Epidermal melanocyte (primary cell): ENCODE data around the gene DLG2.
"Not testable (repeated sequence)": the region's sequence is repeated elsewhere in the genome, so short reads cannot be mapped to it uniquely, and the experiment has no call there.

Experiments used
- DNase-seq: peaks from one replicate; pipeline ENCODE4 v3.0.0; 2011; ENCODE audit warnings: low spot score; ENCODE audit not compliant: insufficient read length

Gene DLG2

DNA sequence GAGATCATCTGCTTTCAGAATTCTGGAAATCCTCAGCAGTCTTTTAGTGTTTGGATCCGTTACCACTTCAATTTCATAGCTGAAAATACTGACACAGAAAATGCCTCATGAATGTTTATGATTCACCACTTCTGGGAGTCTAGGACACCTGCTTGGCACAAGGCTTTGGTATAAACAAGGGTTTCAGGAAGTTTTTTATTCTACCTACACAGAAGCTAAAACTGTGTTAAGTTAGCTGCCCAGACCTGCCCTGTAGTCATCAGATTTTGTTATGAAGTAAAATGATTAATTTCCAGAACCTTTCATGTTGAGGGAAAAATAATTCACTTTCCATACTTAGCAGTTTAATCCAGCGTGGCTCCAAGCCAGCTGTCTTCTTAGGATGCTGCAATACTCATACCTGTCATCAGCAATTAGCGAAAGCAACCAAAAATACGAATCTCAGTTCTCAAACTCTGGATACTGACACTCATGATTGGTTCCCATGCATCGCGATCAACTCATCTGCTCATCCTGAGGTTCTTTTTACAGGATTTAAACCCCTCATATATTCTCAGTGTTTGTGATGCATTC is 1882.4 kb downstream of the DLG2 start:
- no peak for DNase-seq

- DNase-seq = no peak
These were observed 1890.5 kb downstream of the DLG2 start for GRCh38 chr11:83736684-83737083.

DNA sequence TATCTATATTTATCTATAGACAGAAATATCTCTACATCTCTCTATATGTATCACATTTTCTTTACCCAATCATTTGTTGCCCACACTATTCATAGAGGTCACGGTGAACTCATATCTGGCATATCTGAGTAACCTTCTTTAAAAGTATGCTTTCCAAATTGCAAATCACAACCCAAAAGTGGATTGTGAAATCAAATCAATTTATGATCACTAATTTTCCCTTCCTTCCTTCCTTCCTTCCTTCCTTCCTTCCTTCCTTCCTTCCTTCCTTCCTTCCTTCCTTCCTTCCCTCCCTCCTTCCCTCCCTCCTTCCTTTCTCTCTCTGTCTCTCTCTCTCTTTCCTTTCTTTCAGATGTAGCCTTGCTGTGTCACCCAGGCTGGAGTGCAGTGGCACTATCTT is 1893.0 kb downstream of the DLG2 start:
- no peak for DNase-seq

- DNase-seq = not testable (repeated sequence)
These were observed 1895.9 kb downstream of the DLG2 start for GRCh38 chr11:83731288-83731687.

DNA sequence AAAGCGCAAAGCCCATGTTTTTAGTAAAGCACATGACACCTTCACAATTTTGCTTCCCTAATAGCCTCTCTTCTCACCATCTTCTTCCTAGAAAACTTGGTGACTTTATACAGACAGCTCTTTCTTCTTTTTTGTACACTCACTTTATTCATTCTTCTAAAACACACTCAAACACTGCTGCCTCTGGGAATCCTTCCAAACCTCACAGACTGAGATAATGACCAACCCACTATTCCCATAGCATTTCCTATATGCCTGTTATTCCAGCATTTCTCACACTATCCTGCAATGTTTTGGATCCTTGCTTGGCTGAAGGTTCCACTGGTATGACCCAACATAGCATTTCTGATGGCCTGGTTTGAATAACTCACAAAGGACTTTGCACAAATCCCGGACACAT is 1898.9 kb downstream of the DLG2 start:
- no peak for DNase-seq

DNA sequence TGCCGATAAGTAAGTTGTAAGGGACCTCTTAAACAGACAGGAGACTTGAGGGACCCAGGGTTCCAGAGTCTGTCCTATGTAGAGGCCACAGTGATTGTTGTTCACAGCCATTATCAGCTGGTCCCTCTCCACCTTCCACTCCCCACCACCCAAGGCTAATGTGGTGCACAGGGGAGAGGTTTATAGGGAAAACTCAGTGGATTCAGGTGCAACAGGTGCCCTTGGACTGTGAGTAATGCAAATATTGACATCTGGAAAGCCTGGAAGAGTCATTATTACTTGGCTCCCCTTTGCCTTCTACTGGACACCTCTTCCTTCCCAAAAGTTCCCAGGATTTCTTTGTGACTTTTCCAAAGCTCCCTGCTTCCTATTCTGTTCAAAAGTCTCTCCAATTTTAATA is 1899.9 kb downstream of the DLG2 start:
- no peak for DNase-seq

DNA sequence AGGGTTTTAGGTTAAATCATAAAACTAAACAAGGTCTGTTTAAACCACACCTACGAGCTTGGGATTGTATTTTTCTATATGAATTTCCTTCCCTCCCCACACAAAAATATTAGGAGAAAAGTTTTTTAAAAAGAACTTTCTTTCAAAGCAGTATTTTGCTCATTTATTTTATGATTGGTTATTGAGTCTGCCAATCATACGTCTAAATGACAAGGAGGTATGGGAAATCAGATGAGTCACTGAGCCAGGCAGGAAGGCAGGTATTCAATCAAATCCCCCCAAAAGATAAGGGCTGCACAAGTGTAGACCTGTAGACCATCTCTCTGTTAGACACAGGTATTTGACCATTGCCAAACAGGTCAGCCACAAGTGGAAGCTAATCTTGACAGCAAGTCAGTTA is 1900.8 kb downstream of the DLG2 start:
- DNase-seq = no peak

DNA sequence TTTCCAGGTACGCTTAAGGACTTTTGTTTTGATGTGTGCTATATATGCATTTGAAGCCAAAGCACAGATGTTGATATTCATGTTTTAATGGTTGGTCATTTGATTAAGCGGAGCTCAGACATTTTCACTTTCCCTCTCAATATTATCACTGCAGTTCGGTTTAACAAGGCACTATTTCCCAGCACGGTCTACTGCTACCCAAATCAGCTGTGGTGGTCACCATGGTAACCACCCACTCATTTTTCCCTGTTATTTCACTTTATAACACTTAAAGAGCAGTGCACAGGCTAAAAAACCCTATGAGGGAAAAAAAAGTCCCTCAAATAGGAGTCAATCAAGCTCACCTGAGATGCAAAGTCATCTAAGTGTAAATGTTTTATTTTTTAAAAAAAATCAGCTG is 1901.4 kb downstream of the DLG2 start:
- no peak for DNase-seq

- no peak for DNase-seq
These were observed 1901.9 kb downstream of the DLG2 start for GRCh38 chr11:83725269-83725560.

DNA sequence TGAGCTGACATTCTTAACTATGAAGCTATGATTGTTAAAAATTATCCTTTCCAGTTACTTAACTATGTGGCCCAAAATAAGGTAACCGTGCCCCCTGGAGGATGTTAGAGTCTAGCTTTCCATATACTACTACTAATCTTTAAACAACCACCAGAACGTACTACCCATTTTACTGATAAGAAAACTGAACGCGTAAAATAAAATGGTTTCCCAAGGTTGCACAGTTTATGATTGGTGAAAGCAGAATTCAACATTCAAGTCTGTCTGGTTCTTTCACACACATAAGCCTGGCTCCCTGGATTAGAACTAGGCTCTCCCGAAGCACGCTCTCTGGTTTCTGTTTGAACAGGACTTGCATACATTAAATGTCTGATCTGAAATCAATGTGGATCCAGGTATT is 1903.1 kb downstream of the DLG2 start:
- DNase-seq = no peak

DNA sequence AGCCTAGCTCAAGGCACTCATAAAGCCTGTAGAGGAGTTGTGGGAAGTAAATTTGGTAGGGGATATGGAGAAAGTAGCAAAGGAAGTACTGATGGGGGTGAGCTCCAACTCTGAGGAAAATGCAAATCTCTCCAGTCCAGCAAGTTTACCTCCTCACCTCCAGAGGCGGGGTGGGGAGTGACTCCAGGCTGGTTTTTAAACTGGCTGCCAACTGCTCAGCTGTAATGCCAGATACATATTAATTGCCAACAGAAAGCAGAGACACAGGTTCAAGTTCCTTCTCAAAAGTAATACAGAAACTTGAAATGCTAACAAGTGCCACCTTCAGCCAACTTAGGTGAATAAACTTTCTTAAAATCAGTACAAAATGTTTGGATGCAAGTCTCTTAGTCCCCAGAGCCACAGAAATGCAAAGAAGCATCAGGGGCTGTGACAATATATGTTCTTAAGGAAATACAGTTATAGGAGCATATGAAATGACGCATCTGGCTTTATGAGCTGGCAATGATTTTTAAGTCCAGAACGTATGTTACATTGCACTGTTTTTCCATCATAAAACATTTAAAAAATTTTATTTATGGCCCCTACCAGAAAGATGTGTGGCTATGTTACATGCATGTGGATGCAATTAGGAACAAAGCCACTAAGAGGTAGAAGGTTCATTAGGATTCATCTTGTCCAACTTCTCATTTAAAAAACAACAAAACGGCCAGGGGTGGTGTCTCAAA is 1904.6 kb downstream of the DLG2 start:
- no peak for DNase-seq

GRCh38 chr11:83721263-83721662 is 1905.9 kb downstream of the DLG2 start:
- no peak for DNase-seq

GRCh38 chr11:83720675-83721074 is 1906.5 kb downstream of the DLG2 start:
- DNase-seq = no peak

GRCh38 chr11:83717537-83717936 is 1909.6 kb downstream of the DLG2 start:
- DNase-seq = no peak

DNA sequence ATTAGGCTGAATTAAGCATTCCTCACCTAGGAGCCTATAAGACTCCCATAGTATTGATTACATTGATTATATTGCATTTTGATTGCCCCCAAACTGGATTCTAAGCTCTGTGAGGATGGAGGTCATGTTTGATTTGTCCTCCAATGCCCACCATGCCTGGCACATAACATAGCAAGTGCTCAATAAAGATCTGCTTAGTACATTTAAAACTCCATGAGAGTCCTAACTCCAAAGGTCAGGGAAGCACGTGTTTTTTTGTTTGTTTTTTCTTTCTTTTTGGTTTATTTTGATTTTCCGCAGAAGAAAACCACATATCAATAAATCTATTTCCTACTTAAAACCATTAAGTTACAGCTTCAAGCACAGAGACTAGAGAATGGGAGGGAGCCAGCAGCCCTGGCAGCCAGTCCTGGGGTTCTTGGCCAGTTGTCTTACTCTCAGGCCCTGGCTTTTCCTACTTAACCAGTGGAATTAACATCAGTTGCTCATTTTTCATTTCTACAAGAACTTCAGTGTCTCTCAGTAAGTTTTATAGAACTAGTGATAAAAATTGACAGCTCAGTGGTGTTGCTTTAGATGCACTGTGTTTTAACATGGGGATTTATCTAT is 1911.1 kb downstream of the DLG2 start:
- no peak for DNase-seq

GRCh38 chr11:83713708-83714107 is 1913.4 kb downstream of the DLG2 start:
- DNase-seq = no peak

- DNase-seq = no peak
These were observed 1916.0 kb downstream of the DLG2 start for GRCh38 chr11:83711106-83711527.

- no peak for DNase-seq
These were observed 1917.7 kb downstream of the DLG2 start for GRCh38 chr11:83709434-83709833.

DNA sequence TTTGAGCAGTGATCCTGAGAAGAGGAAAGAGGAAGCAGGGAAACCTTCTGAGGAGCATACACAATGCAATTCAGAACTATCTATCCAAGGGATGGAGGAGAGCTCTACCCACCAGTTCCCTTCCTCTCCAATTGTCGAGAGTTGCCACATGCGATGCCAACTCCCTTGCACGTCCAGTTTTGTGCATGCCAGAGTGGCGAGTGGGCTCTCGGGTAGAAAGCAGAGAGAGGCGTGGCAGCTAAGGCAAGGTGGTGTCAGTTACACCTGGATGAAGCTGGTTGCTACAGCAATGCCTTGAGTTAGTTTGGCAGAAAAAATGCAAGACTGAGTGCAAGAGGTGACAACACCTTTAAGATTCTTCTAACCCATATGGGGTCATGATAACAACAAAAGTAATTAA is 1920.6 kb downstream of the DLG2 start:
- DNase-seq = no peak

- no peak for DNase-seq
These were observed 1924.3 kb downstream of the DLG2 start for GRCh38 chr11:83702796-83703195.

GRCh38 chr11:83697518-83697917 is 1929.6 kb downstream of the DLG2 start:
- no peak for DNase-seq

DNA sequence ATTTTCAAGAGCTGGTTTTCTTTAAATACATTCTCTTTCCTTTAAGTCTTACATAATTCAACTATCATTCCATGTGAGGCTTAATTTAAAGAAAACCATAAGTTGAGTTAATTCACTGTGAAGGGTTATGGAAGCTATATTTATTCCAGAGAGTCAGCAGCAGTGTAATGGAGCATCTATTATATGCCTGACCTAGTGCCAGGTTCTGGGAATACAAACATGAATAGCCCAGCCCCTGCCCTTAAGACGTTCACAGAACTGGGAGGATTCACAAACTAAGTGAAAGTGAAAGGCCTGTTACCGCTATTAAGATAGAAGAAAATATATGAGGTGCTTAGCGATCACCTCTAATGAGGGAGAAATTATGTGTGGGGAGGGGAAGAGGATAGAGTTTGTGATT is 1932.1 kb downstream of the DLG2 start:
- DNase-seq = no peak
